Progenitor cell of endocrine pancreas (in vitro differentiated cells): ENCODE data around the gene USP6NL. TPM values are rescaled to one million over a fixed set of nuclear protein-coding genes. Genes with fewer than 3 reads are reported as not detected.

ENCODE experiments used
- DNase-seq: peaks from one replicate; pipeline ENCODE4 v3.0.0; 2021; ENCODE audit warnings: low spot score; ENCODE audit not compliant: unreplicated experiment
- H3K27ac Mint-ChIP-seq: 2 replicates; pipeline ENCODE4 v1.8.0; 2021; ENCODE audit warnings: mild to moderate bottlenecking, moderate library complexity, mixed read lengths
- H3K27me3 Mint-ChIP-seq: 2 replicates; pipeline ENCODE4 v1.8.0; 2021; ENCODE audit warnings: mixed read lengths
- H3K36me3 Mint-ChIP-seq: 2 replicates; pipeline ENCODE4 v1.8.0; 2022; ENCODE audit warnings: mixed read lengths; ENCODE audit not compliant: insufficient read depth
- H3K4me1 Mint-ChIP-seq: 2 replicates; pipeline ENCODE4 v1.8.0; 2021; ENCODE audit warnings: low read depth, mixed read lengths
- H3K4me3 Mint-ChIP-seq: 2 replicates; pipeline ENCODE4 v1.8.0; 2021; ENCODE audit warnings: low read depth, mild to moderate bottlenecking, moderate library complexity, mixed read lengths
- H3K9me3 Mint-ChIP-seq: 2 replicates; pipeline ENCODE4 v1.8.0; 2021; ENCODE audit warnings: low read depth, mixed read lengths
- long read RNA-seq: library from polyadenylated mRNA; unstranded; transcript quantifications from one replicate; pipeline ENCODE4 v2.0.0, GENCODE V29; 2020
- total RNA-seq: library from RNA; stranded (reverse); gene quantifications from 2 replicates; pipeline ENCODE4 v1.2.1, GENCODE V29; 2021
- TF ChIP-seq, protein P1 (sequence below): fragments of 200-600 bp; sonication (generic); IDR thresholded peaks from one replicate; pipeline ENCODE4 v1.5.0; 2021; ENCODE audit warnings: antibody characterized with exemption, mild to moderate bottlenecking; ENCODE audit not compliant: unreplicated experiment

USP6NL gene
- 37.3 and 39.2 TPM in 2 replicates for total RNA-seq
- long read RNA-seq, full-length matches to known transcripts: 13 of 24 reads
- long read RNA-seq, partial matches to known transcripts: 0 of 24 reads
- long read RNA-seq, other reads (novel, unspliced or antisense): 11 of 24 reads

- Mint-ChIP-seq H3K27ac (peak within 1 kb of the TSS; percentile 98), H3K27me3 (no peaks in the 10 kb centered on the region), H3K36me3 (no peaks in the 10 kb centered on the region), H3K4me1 (peaks cover 30% of the 10 kb centered on the region), H3K9me3 (no peaks in the 10 kb centered on the region), H3K4me3 (peak within 1 kb of the TSS; percentile 93)
- TF ChIP-seq, protein P1, sequence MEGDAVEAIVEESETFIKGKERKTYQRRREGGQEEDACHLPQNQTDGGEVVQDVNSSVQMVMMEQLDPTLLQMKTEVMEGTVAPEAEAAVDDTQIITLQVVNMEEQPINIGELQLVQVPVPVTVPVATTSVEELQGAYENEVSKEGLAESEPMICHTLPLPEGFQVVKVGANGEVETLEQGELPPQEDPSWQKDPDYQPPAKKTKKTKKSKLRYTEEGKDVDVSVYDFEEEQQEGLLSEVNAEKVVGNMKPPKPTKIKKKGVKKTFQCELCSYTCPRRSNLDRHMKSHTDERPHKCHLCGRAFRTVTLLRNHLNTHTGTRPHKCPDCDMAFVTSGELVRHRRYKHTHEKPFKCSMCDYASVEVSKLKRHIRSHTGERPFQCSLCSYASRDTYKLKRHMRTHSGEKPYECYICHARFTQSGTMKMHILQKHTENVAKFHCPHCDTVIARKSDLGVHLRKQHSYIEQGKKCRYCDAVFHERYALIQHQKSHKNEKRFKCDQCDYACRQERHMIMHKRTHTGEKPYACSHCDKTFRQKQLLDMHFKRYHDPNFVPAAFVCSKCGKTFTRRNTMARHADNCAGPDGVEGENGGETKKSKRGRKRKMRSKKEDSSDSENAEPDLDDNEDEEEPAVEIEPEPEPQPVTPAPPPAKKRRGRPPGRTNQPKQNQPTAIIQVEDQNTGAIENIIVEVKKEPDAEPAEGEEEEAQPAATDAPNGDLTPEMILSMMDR: no peak
- peak; percentile 81 for DNase-seq
Measured at GRCh38 chr10:11611248-11612020, at the start of gene USP6NL. Gene USP6NL (minus strand): TSS chr10:11611650. CDS start chr10:11597634, 14,016 bp downstream.

DNA sequence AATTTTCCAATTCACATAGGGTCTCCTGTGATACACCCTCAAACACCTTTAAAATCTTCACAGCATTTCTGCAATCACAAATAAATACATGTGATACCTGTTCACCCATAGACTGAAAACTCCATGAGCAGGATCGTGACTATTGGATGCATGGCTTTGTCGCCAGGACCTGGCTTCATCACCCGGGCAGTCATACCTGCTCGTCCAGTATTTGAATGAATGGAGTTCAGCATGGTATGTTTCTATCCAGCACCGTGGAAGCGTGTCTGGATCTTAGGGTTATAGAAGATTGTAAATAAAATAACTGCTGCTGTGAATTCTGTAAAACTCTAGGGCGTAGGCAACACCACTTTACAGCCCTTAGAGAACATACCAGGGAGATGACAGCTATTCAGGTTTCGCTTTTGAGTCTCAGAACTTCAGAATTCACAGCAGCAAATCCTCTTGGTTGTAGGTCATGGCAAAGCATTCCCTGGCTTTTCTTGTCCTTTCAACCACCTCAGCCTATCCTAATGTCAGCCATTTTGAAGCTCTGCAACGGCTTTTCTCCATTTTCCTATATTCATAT lies 47.4 kb upstream of the USP6NL start:
- Mint-ChIP-seq H3K4me1 (no peaks in the 10 kb centered on the region), H3K27me3 (peaks cover 1% of the 10 kb centered on the region), H3K27ac (no peak overlapping the region), H3K4me3 (no peak overlapping the region), H3K9me3 (no peaks in the 10 kb centered on the region), H3K36me3 (no peaks in the 10 kb centered on the region)
- TF ChIP-seq, protein P1: no peak
- no peak for DNase-seq

DNA sequence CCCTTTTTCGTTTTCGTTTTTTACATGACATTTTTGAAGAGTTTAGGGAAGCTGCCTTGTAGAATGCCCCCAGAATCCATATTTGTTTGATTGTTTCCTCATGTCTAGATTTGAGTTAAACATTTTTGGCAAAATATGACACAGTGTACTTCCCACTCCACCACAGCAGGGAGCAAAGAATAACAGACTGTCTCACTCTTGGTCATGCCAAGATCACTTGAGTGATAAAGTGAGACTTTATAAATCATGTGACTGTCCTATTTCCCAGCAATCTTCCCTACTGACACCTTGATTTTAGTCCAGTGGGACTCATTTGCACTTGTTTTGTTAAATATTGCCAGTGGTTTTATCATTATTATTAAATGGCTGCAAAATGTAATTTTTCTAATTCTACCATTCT lies 44.4 kb upstream of the USP6NL start:
- Mint-ChIP-seq H3K27ac (no peak overlapping the region), H3K36me3 (no peaks in the 10 kb centered on the region), H3K4me1 (no peaks in the 10 kb centered on the region), H3K4me3 (no peak overlapping the region), H3K27me3 (peaks cover 6% of the 10 kb centered on the region), H3K9me3 (no peaks in the 10 kb centered on the region)
- no peak for DNase-seq
- TF ChIP-seq, protein P1: no peak

DNA sequence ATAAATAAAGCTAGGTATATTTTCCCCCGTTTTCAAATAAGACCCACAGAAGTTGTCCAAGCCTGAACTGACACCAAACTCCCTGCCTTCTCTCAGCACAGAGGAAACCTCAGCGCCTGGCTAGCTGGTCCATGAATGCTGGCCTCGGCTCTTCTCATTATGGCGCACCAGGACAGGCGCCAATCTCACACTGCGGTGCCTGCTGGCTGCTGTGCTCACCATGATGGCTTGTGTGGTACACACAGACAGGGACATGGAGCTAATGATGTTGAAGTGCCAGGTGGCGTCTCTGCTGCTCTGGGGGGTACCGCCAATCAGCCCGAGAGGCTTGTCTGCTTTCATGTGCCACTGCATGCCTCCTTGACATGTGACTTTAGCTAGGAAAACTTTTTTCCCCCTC lies 43.2 kb upstream of the USP6NL start:
- H3K9me3 Mint-ChIP-seq: no peaks in the 10 kb centered on the region
- TF ChIP-seq, protein P1: no peak
- no peaks in the 10 kb centered on the region for H3K36me3 Mint-ChIP-seq
- H3K4me1 Mint-ChIP-seq: no peaks in the 10 kb centered on the region
- H3K27ac Mint-ChIP-seq: no peak overlapping the region
- peaks cover 6% of the 10 kb centered on the region for H3K27me3 Mint-ChIP-seq
- H3K4me3 Mint-ChIP-seq: no peak overlapping the region
- no peak for DNase-seq

GRCh38 chr10:11653758-11654471 lies 42.5 kb upstream of the USP6NL start:
- Mint-ChIP-seq H3K4me1 (no peaks in the 10 kb centered on the region), H3K27ac (no peak overlapping the region), H3K9me3 (no peaks in the 10 kb centered on the region), H3K27me3 (peaks cover 6% of the 10 kb centered on the region), H3K4me3 (no peak overlapping the region), H3K36me3 (no peaks in the 10 kb centered on the region)
- TF ChIP-seq, protein P1: no peak
- DNase-seq: no peak
